OCI-LY1 (cell line): ENCODE results near the gene BTN3A1.

Source experiments
- H2AFZ ChIP-seq: fragments of 200-600 bp; sonication (generic), shearing (Covaris generic); 2 replicates; pipeline ENCODE4 v1.6.0; 2014; ENCODE audit warnings: antibody characterized with exemption, mild to moderate bottlenecking, low read length
- H3F3A ChIP-seq: fragments of 200-600 bp; sonication (generic), shearing (Covaris generic); 2 replicates; pipeline ENCODE4 v1.6.0; 2014; ENCODE audit warnings: mild to moderate bottlenecking, antibody characterized with exemption, low read length, moderate library complexity; ENCODE audit not compliant: insufficient read depth
- H3K27ac ChIP-seq: fragments of 200-600 bp; sonication (generic); 2 replicates; pipeline ENCODE4 v1.5.1; 2014; ENCODE audit warnings: low read length, mixed run types, mild to moderate bottlenecking, low read depth; ENCODE audit not compliant: poor library complexity, severe bottlenecking
- H3K27me3 ChIP-seq: fragments of 200-600 bp; sonication (generic); 2 replicates; pipeline ENCODE4 v1.6.0; 2014; ENCODE audit warnings: antibody characterized with exemption, mild to moderate bottlenecking, low read length, moderate library complexity; ENCODE audit not compliant: insufficient read depth
- H3K36me3 ChIP-seq: fragments of 200-600 bp; sonication (generic); 2 replicates; pipeline ENCODE4 v1.6.1; 2014; ENCODE audit warnings: mild to moderate bottlenecking, antibody characterized with exemption, low read length, moderate library complexity, mixed read lengths; ENCODE audit not compliant: insufficient read depth
- H3K4me1 ChIP-seq: fragments of 200-600 bp; sonication (generic); 2 replicates; pipeline ENCODE4 v1.5.1; 2014; ENCODE audit warnings: mild to moderate bottlenecking, low read length, moderate library complexity; ENCODE audit not compliant: insufficient read depth, severe bottlenecking
- H3K4me2 ChIP-seq: fragments of 200-600 bp; sonication (generic), shearing (Covaris generic); 2 replicates; pipeline ENCODE4 v1.6.1; 2014; ENCODE audit warnings: low read length
- H3K4me3 ChIP-seq: fragments of 200-600 bp; sonication (generic); 2 replicates; pipeline ENCODE4 v1.5.1; 2014; ENCODE audit warnings: low read length, low read depth, mild to moderate bottlenecking, mixed read lengths; ENCODE audit not compliant: poor library complexity, severe bottlenecking
- H3K79me2 ChIP-seq: fragments of 200-600 bp; shearing (Covaris generic); 2 replicates; pipeline ENCODE4 v1.6.1; 2016; ENCODE audit warnings: mixed run types, low read length, mixed read lengths; ENCODE audit not compliant: insufficient read depth
- H3K9ac ChIP-seq: fragments of 200-600 bp; sonication (generic), shearing (Covaris generic); 2 replicates; pipeline ENCODE4 v1.6.1; 2014; ENCODE audit warnings: mild to moderate bottlenecking, low read length, mixed read lengths
- H3K9me2 ChIP-seq: fragments of 200-600 bp; sonication (generic), shearing (Covaris generic); 2 replicates; pipeline ENCODE4 v1.6.1; 2014; ENCODE audit warnings: low read depth, mild to moderate bottlenecking, low read length, mixed read lengths
- H3K9me3 ChIP-seq: fragments of 200-600 bp; shearing (Covaris generic); 2 replicates; pipeline ENCODE4 v1.6.1; 2014; ENCODE audit warnings: low read length, mixed read lengths
- H4K20me1 ChIP-seq: fragments of 200-600 bp; sonication (generic), shearing (Covaris generic); 2 replicates; pipeline ENCODE4 v1.6.0; 2016; ENCODE audit warnings: mild to moderate bottlenecking, low read length; ENCODE audit not compliant: insufficient read depth
- EZH2 ChIP-seq: fragments of 200-600 bp; sonication (generic), shearing (Covaris generic); IDR thresholded peaks from 2 replicates; pipeline ENCODE4 v1.8.0; 2017; ENCODE audit warnings: borderline replicate concordance, mixed run types, mild to moderate bottlenecking, antibody characterized with exemption, low read length, moderate library complexity, mixed read lengths
- TF ChIP-seq, protein P1 (sequence below): fragments of 200-600 bp; sonication (generic), shearing (Covaris generic); IDR thresholded peaks from 2 replicates; pipeline ENCODE4 v1.5.1; 2017; ENCODE audit warnings: mild to moderate bottlenecking, antibody characterized with exemption, low read length, moderate library complexity, mixed read lengths

BTN3A1 gene

DNA sequence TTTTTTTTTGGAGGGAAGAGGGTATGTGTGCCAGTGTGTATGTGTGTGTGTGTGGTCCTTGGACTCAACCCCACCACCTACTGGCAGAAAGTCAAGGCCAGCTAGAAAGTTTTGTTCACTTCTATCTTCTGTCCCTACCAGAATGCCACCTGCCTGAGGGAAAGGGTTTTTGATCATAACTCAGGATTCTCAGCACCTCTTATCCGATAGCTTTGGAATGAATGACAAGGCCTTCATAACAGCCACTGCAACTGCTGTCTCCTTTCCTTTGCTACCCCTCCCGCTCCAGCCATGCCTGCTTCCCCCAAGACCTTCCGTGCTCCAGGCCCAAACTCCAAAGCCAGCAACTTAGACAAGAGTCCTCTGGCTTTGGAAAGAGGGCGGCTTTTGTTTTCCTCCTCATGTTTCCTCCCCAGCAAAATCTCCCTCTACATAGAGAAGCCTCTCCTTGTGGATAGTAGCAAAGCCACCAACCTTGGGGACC is 18.7 kb downstream of the BTN3A1 start:
- H3K36me3 ChIP-seq = no peaks in the 10 kb centered on the region; the same call in 1 of the 2 replicates
- no peaks in the 10 kb centered on the region for H3F3A ChIP-seq
- no peak for TF ChIP-seq EZH2
- TF ChIP-seq, protein P1, sequence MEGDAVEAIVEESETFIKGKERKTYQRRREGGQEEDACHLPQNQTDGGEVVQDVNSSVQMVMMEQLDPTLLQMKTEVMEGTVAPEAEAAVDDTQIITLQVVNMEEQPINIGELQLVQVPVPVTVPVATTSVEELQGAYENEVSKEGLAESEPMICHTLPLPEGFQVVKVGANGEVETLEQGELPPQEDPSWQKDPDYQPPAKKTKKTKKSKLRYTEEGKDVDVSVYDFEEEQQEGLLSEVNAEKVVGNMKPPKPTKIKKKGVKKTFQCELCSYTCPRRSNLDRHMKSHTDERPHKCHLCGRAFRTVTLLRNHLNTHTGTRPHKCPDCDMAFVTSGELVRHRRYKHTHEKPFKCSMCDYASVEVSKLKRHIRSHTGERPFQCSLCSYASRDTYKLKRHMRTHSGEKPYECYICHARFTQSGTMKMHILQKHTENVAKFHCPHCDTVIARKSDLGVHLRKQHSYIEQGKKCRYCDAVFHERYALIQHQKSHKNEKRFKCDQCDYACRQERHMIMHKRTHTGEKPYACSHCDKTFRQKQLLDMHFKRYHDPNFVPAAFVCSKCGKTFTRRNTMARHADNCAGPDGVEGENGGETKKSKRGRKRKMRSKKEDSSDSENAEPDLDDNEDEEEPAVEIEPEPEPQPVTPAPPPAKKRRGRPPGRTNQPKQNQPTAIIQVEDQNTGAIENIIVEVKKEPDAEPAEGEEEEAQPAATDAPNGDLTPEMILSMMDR = peak; percentile 66
- no peaks in the 10 kb centered on the region for H3K79me2 ChIP-seq
- no peak overlapping the region for H3K9ac ChIP-seq
- H3K27ac ChIP-seq = no peak overlapping the region
- H3K4me3 ChIP-seq = no peak overlapping the region
- H3K27me3 ChIP-seq = peaks cover 13% of the 10 kb centered on the region
- H2AFZ ChIP-seq = no peak overlapping the region
- H3K4me1 ChIP-seq = peaks cover 8% of the 10 kb centered on the region
- no peaks in the 10 kb centered on the region for H3K9me2 ChIP-seq
- peaks cover 12% of the 10 kb centered on the region; the same call in 1 of the 2 replicates for H3K9me3 ChIP-seq
- no peaks in the 10 kb centered on the region for H4K20me1 ChIP-seq
- no peak overlapping the region; the same call in 1 of the 2 replicates for H3K4me2 ChIP-seq

DNA sequence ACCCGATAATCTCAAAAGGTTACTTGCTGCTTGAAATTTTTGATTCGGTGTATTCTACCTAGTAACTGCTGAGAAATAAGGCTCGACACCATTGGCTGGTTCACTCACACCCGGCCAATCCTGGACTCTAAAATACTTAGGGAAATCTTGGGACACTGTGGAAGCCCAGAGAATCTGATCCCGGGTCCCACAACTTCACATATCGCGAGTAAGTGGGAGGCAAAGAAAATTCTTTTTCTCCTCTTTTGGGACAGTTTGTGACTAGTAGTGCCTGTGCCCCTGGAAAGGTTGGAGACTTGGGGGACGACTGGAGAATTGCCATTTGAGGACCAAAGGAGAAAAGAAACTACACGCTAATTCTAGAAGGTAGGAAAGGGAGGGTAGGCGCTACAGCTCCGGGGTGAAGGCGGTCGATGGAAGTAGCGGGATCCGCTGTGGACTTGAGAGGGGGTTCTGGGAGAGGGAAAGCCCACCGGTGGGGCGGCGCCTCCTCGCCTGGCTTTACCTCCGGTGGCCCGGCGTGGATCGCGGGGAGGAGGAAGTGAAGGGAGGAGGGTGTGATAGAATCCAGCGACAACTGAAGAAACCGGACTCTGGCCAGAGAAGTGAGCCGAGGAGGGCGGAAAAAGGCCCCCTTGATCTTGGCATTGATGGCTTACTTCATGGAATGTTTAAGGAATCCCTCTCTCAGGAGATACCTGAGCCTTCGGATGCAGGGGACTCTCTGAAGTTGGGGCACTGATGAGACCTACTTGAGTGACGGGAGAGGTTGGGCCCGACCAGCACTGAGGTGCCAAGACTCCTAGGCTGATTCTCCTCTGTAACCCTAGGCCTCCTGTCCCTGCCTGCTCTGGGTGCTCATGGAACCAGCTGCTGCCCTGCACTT is 19.4 kb downstream of the BTN3A1 start:
- Histone ChIP-seq H3K4me1 (peaks cover 8% of the 10 kb centered on the region), H3K27me3 (peaks cover 9% of the 10 kb centered on the region), H3K79me2 (no peaks in the 10 kb centered on the region), H3K9me2 (no peaks in the 10 kb centered on the region), H3K9ac (no peak overlapping the region), H3K4me2 (peak overlapping the region; percentile 20; the same call in 1 of the 2 replicates), H2AFZ (no peak overlapping the region), H3K27ac (no peak overlapping the region), H3K9me3 (peaks cover 12% of the 10 kb centered on the region; the same call in 1 of the 2 replicates), H4K20me1 (no peaks in the 10 kb centered on the region), H3K36me3 (no peaks in the 10 kb centered on the region; the same call in 1 of the 2 replicates), H3F3A (no peaks in the 10 kb centered on the region), H3K4me3 (peak overlapping the region; percentile 2)
- TF ChIP-seq EZH2 = no peak
- TF ChIP-seq, protein P1 = no peak

DNA sequence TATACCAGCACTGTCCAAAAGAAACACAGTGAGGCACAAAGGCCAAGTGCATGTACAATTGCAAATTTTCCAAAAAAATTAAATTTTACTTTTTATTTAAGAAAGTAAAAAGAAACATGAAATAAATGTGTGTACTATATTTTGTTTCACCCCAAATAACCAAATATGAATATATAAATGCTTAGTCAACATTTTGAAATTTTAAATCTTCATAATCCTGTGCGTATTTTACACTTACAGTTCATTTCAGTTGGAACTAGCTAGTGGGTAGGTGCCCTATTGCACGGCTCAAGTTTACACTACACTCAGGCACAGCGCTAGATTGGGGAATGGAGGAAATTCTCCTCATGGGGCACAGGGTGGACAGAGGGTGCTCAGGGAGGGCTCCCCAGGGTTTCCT is 20.3 kb downstream of the BTN3A1 start:
- no peaks in the 10 kb centered on the region for H3K9me2 ChIP-seq
- H3K27ac ChIP-seq = no peak overlapping the region
- H3K27me3 ChIP-seq = peaks cover 9% of the 10 kb centered on the region; the same call in 1 of the 2 replicates
- no peaks in the 10 kb centered on the region for H3F3A ChIP-seq
- H3K79me2 ChIP-seq = no peaks in the 10 kb centered on the region
- TF ChIP-seq, protein P1 = no peak
- no peak for TF ChIP-seq EZH2
- no peaks in the 10 kb centered on the region for H4K20me1 ChIP-seq
- H2AFZ ChIP-seq = no peak overlapping the region
- H3K9me3 ChIP-seq = peaks cover 10% of the 10 kb centered on the region; the same call in 1 of the 2 replicates
- peaks cover 8% of the 10 kb centered on the region for H3K4me1 ChIP-seq
- H3K4me2 ChIP-seq = no peak overlapping the region
- H3K36me3 ChIP-seq = no peaks in the 10 kb centered on the region
- no peak overlapping the region for H3K9ac ChIP-seq
- no peak overlapping the region for H3K4me3 ChIP-seq
